Measurements from ENCODE around the gene NRIP1. TPM values are rescaled to one million over a fixed set of nuclear protein-coding genes. Genes with fewer than 3 reads are reported as not detected.

The NRIP1 gene
- total and polyA plus RNA-seq, 11 donors, result 2.9 to 32.0 (median 17.6) TPM

- H3K27me3 ChIP-seq, result no peaks in the 10 kb centered on the region
- no peak for TF ChIP-seq POLR2A (IDR thresholded peaks at IDR 0.05)
- TF ChIP-seq, protein P1, sequence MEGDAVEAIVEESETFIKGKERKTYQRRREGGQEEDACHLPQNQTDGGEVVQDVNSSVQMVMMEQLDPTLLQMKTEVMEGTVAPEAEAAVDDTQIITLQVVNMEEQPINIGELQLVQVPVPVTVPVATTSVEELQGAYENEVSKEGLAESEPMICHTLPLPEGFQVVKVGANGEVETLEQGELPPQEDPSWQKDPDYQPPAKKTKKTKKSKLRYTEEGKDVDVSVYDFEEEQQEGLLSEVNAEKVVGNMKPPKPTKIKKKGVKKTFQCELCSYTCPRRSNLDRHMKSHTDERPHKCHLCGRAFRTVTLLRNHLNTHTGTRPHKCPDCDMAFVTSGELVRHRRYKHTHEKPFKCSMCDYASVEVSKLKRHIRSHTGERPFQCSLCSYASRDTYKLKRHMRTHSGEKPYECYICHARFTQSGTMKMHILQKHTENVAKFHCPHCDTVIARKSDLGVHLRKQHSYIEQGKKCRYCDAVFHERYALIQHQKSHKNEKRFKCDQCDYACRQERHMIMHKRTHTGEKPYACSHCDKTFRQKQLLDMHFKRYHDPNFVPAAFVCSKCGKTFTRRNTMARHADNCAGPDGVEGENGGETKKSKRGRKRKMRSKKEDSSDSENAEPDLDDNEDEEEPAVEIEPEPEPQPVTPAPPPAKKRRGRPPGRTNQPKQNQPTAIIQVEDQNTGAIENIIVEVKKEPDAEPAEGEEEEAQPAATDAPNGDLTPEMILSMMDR (IDR thresholded peaks at IDR 0.05), result no peak
- no peak overlapping the region for H3K27ac ChIP-seq
- no peak overlapping the region for H3K4me3 ChIP-seq
- ATAC-seq (no peak), DNase-seq (no peak)
- WGBS, 4 donors, result 69 to 76% (median 74%) methylated on average over 1 of the region's 1 CpG
- intact Hi-C loops (cut with DNase I), result no loop called here
- H3K4me1 ChIP-seq, result peaks cover 5 to 99% (median 74%) of the 10 kb centered on the region in 12 donors
- H3K9me3 ChIP-seq, result no peaks in the 10 kb centered on the region
- H3K36me3 ChIP-seq, result no peaks in the 10 kb centered on the region
These were observed 11.3 kb downstream of the NRIP1 start for GRCh38 chr21:15053500-15053899.

GRCh38 chr21:15052459-15052763, 12.4 kb downstream of the NRIP1 start:
- DNase-seq (no peak), ATAC-seq (no peak)
- Histone ChIP-seq H3K27ac (no peak overlapping the region), H3K4me1 (peaks cover 2 to 96% (median 71%) of the 10 kb centered on the region in 12 donors), H3K27me3 (no peaks in the 10 kb centered on the region), H3K36me3 (no peaks in the 10 kb centered on the region), H3K9me3 (peaks cover 0 to 3% (median 0%) of the 10 kb centered on the region in 12 donors), H3K4me3 (no peak overlapping the region)
- WGBS, 4 donors, result 77 to 86% (median 83%) methylated on average over 4 of the region's 4 CpGs
- intact Hi-C loops (cut with DNase I), result no loop called here
- TF ChIP-seq POLR2A (IDR thresholded peaks at IDR 0.05), result no peak
- TF ChIP-seq, protein P1 (IDR thresholded peaks at IDR 0.05), result no peak

DNA sequence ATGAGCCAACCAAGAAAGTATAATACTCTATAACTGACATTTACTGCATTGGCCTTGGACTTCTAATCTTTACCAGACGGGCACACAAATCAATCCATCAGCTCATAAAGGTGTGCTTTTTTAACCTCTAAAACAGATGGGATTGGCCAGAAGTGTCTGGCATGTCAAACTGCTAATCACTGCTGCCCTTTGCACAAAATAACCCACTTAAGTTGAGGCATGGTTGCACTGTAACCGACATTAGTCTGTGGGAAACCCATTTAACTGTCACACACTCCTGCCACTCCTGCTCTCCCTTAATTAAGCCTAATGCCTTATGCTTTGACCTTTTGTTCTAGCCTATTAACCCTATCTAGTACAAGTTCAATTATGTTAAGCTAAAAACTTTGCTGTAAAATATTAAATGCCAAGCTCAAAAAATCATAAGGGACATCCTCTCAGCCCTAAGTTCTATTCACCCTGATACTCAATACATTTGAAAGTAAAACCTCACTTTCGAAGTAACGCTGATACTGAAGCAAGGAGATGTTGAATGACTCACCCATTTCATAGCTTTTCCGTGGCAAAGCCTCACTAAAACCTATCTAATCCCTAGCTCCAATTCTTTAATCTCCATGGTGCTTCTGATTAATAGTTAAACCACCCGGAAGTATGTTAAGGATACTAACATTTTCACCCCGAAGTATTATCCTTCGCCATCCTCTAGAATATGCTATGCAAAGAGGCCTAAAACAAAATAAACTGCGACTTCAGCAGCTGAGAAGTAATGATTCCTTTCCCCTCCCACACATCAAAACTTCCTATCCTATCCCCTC, 12.9 kb downstream of the NRIP1 start:
- WGBS, 4 donors, result 54 to 60% (median 58%) methylated on average over 9 of the region's 9 CpGs
- Histone ChIP-seq H3K4me1 (peaks cover 2 to 91% (median 66%) of the 10 kb centered on the region in 12 donors), H3K36me3 (no peaks in the 10 kb centered on the region), H3K27ac (no peak overlapping the region), H3K27me3 (no peaks in the 10 kb centered on the region), H3K4me3 (no peak overlapping the region), H3K9me3 (peaks cover 0 to 5% (median 0%) of the 10 kb centered on the region in 12 donors)
- DNase-seq (no peak), ATAC-seq (peak in 3 of 4 donors; percentile 20 to 55 (median 40))
- TF ChIP-seq POLR2A (IDR thresholded peaks at IDR 0.05), result no peak
- TF ChIP-seq, protein P1 (IDR thresholded peaks at IDR 0.05), result no peak
- intact Hi-C loops (cut with DNase I), result no loop called here

- intact Hi-C loops (cut with DNase I), result no loop called here
- 78 to 89% (median 83%) methylated on average over 11 of the region's 11 CpGs for WGBS, 4 donors
These were observed 14.0 kb downstream of the NRIP1 start for GRCh38 chr21:15050568-15051377.

More at GRCh38 chr21:15050568-15051377, 14.0 kb downstream of the NRIP1 start:
- no peak for DNase-seq
- no peak for ATAC-seq
- TF ChIP-seq, protein P1 (IDR thresholded peaks at IDR 0.05), result no peak
- no peak for TF ChIP-seq POLR2A (IDR thresholded peaks at IDR 0.05)
- Histone ChIP-seq H3K4me3 (no peak overlapping the region), H3K27me3 (no peaks in the 10 kb centered on the region), H3K9me3 (peaks cover 0 to 9% (median 0%) of the 10 kb centered on the region in 12 donors), H3K27ac (no peak overlapping the region), H3K4me1 (peaks cover 2 to 80% (median 56%) of the 10 kb centered on the region in 12 donors), H3K36me3 (no peaks in the 10 kb centered on the region)
